Left lung (tissue), 14 donors: ENCODE data around the gene HMHB1. TPM values are rescaled to one million over a fixed set of nuclear protein-coding genes. Genes with fewer than 3 reads are reported as not detected.
A peak's percentile ranks its signal among the peaks of the same experiment; 100 is the strongest.

ENCODE experiments used
- ATAC-seq: fragments of 200-7000 bp; cut with Tn5 transposase; one replicate; pipeline ENCODE4 v1.9.1; 2020; ENCODE audit warnings: moderate library complexity
- DNase-seq, 4 donors: peaks; one replicate each; pipeline ENCODE4 v3.0.0-alpha.2; 2013 to 2020
- H3K27ac ChIP-seq, 2 donors: fragments of 200-600 bp; sonication (generic) in 1 of 2; one replicate each; pipeline versions ENCODE4 v1.5.0 to v1.8.0; 2020 to 2021
- H3K27me3 ChIP-seq, 2 donors: fragments of 200-600 bp; sonication (generic) in 1 of 2; one replicate each; pipeline versions ENCODE4 v1.5.0 to v1.8.0; 2020 to 2021
- H3K36me3 ChIP-seq, 2 donors: fragments of 200-600 bp; sonication (generic) in 1 of 2; one replicate each; pipeline versions ENCODE4 v1.5.0 to v1.8.0; 2020 to 2021
- H3K4me1 ChIP-seq, 2 donors: fragments of 200-600 bp; one replicate each; pipeline ENCODE4 v1.8.0; 2021
- H3K4me3 ChIP-seq, 2 donors: fragments of 200-600 bp; sonication (generic) in 1 of 2; one replicate each; pipeline versions ENCODE4 v1.5.0 to v1.8.0; 2020 to 2021; ENCODE audit warnings: mild to moderate bottlenecking in 1 of 2
- H3K9me3 ChIP-seq, 2 donors: fragments of 200-600 bp; sonication (generic) in 1 of 2; one replicate each; pipeline versions ENCODE4 v1.5.0 to v1.8.0; 2020 to 2021
- intact Hi-C, 2 donors: fragments of 100-400 bp; cut with DNase I; formaldehyde crosslinking; loops; one replicate each; pipeline versions ENCODE4 v1.11.2 to v1.14.2; 2022
- long read RNA-seq, 12 donors: library from polyadenylated mRNA in 2 of 12; unstranded in 2 of 12; transcript quantifications; one replicate each; pipeline ENCODE4 v2.0.0 and lab custom pipeline, GENCODE V29; 2019 to 2026
- polyA plus RNA-seq, 6 donors: library from polyadenylated mRNA; unstranded; fragments of 120-200 nt; gene quantifications; one replicate each; pipeline ENCODE4 v1.2.1, GENCODE V29; 2013; ENCODE audit not compliant: insufficient read length in 6 of 6
- total RNA-seq, 2 donors: library from RNA; stranded (reverse); fragmentation: NEBNext Ultra II Directional; extraction: Animal tissue kit (Norgen Biotek cat#: 25700); gene quantifications; one replicate each; pipeline ENCODE4 v1.2.1, GENCODE V29; 2021
- TF ChIP-seq, protein P1 (sequence below), 2 donors: fragments of 200-600 bp; sonication (generic) in 1 of 2; IDR thresholded peaks; one replicate each; pipeline versions ENCODE4 v1.5.0 to v1.8.0; 2021; ENCODE audit warnings: antibody characterized with exemption in 2 of 2
- donor health status: DM: no; HTN: yes; CAD: no.
- donor health status: DM: no; HTN: no; CAD: no.

Gene HMHB1
- total RNA-seq (not detected), polyA plus RNA-seq (not detected)
- long read RNA-seq, donor 1 = 0 reads
- long read RNA-seq, donor 2 = 0 reads
- long read RNA-seq, donor 3 = 0 reads
- long read RNA-seq, donor 4 = 0 reads
- long read RNA-seq, donor 5 = 0 reads
- long read RNA-seq, donor 6 = 0 reads
- long read RNA-seq, donor 7 = 0 reads
- long read RNA-seq, donor 8 = 0 reads
- long read RNA-seq, donor 9 = 0 reads
- long read RNA-seq, donor 10 = 0 reads
- long read RNA-seq, donor 11 = 0 reads
- long read RNA-seq, donor 12 = 0 reads

DNA sequence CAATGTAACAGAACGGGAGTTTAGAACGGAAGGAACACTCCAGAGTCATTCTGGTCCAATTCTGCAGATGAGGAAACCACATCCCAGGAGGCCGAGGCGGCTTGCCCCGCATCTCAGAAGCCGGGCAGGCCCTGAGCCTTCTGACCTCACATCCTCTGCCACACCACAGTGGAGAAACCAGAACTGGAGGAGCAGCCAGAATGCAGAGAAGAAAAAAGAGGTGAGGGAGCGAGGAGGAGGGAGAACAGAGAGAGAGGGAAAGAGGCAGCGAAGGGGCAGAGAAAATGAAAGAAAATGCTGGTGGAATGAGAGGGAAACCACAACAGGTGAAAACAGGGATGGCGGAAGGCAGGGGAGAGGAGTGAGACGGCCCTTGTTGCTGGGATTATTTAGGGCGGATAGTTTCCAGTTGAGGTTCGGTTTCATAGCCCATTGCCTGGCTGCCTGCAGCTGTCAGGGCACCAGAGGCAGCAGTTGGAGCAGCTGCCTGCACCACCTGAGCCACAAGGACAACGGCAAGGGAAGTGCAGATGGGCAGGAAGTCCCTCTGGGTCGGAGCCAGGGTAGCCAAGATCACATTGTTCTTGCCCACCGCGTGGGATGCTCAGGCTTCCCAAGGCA lies at the start of gene HMHB1:
TSS of gene HMHB1 (plus strand) at position 77 of the 621 bp plus-strand sequence.
- H3K4me3 ChIP-seq = no peak within 1 kb of the TSS

DNA sequence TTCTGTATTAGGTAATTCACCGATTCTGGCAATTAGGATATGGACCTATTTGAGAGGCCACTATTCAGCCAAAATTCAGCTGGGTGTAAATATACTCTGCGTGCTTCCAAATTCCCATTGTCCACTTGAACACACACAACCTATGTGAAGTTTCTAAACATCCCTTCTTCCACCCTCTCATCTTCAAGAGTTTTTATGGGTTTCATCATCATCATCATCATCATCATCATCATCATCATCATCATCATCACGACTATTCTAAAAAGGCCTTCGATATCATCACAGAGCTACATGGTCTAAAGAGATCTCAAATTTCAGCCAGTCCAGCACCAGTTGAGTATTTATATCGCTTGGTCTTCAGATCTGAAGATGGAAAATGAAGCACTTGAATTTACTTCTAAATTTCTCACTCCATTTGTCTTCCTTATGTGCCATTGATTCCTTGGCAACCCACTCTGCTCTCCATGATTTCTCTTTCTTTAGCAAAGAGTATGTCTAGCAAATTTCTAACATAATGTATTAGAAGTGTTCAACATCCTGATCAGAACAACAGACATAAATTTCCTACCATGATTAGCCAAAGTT lies 49.2 kb upstream of the HMHB1 start:
- ATAC-seq (no peak), DNase-seq (no peak)
- Histone ChIP-seq H3K4me3 (no peak overlapping the region), H3K27me3 (no peaks in the 10 kb centered on the region), H3K36me3 (no peaks in the 10 kb centered on the region), H3K4me1 (no peaks in the 10 kb centered on the region), H3K27ac (no peak overlapping the region), H3K9me3 (no peaks in the 10 kb centered on the region)
- TF ChIP-seq, protein P1, sequence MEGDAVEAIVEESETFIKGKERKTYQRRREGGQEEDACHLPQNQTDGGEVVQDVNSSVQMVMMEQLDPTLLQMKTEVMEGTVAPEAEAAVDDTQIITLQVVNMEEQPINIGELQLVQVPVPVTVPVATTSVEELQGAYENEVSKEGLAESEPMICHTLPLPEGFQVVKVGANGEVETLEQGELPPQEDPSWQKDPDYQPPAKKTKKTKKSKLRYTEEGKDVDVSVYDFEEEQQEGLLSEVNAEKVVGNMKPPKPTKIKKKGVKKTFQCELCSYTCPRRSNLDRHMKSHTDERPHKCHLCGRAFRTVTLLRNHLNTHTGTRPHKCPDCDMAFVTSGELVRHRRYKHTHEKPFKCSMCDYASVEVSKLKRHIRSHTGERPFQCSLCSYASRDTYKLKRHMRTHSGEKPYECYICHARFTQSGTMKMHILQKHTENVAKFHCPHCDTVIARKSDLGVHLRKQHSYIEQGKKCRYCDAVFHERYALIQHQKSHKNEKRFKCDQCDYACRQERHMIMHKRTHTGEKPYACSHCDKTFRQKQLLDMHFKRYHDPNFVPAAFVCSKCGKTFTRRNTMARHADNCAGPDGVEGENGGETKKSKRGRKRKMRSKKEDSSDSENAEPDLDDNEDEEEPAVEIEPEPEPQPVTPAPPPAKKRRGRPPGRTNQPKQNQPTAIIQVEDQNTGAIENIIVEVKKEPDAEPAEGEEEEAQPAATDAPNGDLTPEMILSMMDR (IDR thresholded peaks at IDR 0.05) = no peak
- intact Hi-C loops = no loop called here

More for the DNA sequence above, at the start of gene HMHB1:
- ATAC-seq = no peak
- Histone ChIP-seq H3K4me1 (peaks cover 0 to 3% of the 10 kb centered on the region in 2 donors), H3K36me3 (no peaks in the 10 kb centered on the region), H3K9me3 (no peaks in the 10 kb centered on the region), H3K27me3 (no peaks in the 10 kb centered on the region), H3K27ac (no peak within 1 kb of the TSS)
- intact Hi-C loops = no loop called here
- peak in 1 of 4 donors; percentile 67 for DNase-seq
- TF ChIP-seq, protein P1 (IDR thresholded peaks at IDR 0.05) = no peak

DNA sequence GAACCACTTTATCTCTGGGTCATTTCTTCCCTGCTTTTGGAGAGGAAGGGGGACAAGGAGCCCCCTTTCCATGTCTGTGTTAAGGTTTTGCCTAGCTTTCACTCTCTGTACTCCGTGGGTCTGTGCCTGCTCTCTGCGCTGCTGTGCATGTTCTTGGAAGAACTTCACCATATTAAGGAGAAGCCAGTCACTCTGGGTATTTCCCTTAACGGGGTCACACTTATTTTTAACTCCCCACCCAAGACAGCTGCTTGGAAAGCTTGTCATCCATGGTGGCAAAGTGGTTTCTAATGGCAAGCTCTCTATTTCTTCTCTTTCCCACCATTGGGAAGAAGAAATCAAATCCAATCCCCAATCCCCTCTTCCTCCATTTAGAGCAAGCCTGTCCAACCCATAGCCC lies 44.8 kb upstream of the HMHB1 start:
- DNase-seq (no peak), ATAC-seq (no peak)
- Histone ChIP-seq H3K4me3 (no peak overlapping the region), H3K9me3 (no peaks in the 10 kb centered on the region), H3K4me1 (no peaks in the 10 kb centered on the region), H3K27ac (no peak overlapping the region), H3K27me3 (no peaks in the 10 kb centered on the region), H3K36me3 (no peaks in the 10 kb centered on the region)
- TF ChIP-seq, protein P1 (IDR thresholded peaks at IDR 0.05) = no peak
- intact Hi-C loops = no loop called here

DNA sequence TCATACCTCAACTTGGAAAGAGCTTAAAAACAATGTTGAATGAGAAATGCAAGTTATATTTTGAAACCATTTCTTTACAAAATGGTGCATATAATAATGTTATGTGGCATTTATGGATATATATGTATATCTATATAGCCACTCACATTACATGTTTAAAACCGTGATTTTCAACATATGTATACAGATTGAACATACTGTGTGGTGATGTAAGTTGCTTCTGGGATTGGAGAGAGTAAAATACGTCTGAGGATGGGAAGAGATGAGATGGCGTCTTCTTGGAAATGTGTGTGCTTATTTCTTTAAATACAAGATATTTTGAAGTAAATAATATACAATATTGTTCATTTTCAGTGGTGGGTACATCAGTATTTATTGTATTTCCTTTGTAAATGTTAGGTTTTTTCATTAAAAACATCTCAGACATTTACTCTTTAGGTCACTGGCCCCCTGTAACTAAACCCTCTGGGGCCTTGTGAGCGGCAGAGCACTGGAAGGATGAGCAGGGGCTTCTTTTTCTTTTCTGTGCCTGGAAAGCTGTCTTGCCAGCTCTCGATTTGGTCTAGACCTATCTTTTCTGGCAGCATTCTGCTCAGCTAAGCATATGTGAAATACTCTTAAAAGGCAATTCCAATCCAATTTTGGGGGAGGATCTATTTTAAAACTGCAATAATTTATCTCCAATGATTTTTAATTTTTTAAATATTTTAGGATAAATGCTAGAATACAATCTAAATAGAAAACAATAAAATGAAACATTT lies 42.8 kb upstream of the HMHB1 start:
- intact Hi-C loops = no loop called here
- H3K4me1 ChIP-seq = no peaks in the 10 kb centered on the region
- no peak for ATAC-seq
- no peak overlapping the region for H3K27ac ChIP-seq
- no peaks in the 10 kb centered on the region for H3K9me3 ChIP-seq
- no peak overlapping the region for H3K4me3 ChIP-seq
- H3K27me3 ChIP-seq = no peaks in the 10 kb centered on the region
- no peak for DNase-seq
- H3K36me3 ChIP-seq = no peaks in the 10 kb centered on the region
- TF ChIP-seq, protein P1 (IDR thresholded peaks at IDR 0.05) = no peak

DNA sequence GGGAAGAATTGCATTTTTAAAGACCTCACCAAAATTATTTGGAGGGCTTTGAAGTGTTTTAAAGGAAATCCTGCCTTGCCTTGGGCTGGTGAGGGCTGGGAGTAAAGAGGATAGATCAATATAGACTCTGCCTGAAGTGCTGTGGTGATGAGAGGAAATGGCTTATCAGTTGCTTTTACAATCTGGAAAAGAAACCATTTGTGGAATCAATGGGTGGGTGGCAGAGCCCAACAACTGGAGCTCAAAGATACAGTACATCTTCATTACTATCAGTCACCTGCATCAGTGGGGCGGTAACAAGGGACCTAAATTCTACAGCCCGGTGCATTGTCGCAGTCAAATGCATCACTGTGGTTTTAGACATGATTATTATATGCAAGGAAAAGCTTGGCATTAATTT lies 41.5 kb upstream of the HMHB1 start:
- H3K4me3 ChIP-seq = no peak overlapping the region
- TF ChIP-seq, protein P1 (IDR thresholded peaks at IDR 0.05) = no peak
- intact Hi-C loops = no loop called here
- H3K27me3 ChIP-seq = no peaks in the 10 kb centered on the region
- H3K27ac ChIP-seq = no peak overlapping the region
- ATAC-seq (no peak), DNase-seq (no peak)
- H3K4me1 ChIP-seq = no peaks in the 10 kb centered on the region
- no peaks in the 10 kb centered on the region for H3K36me3 ChIP-seq
- H3K9me3 ChIP-seq = no peaks in the 10 kb centered on the region
